T-helper 1 cell treated with Interleukin-12 subunit alpha and Interleukin-12 subunit beta and Interleukin-4 antibody, amounts not matched to agents 30 μg/mL and 1 μg/mL, for 36 hours (primary cell): ENCODE data around the gene CCDC92.

Experiments used
- H3K27ac Mint-ChIP-seq: one replicate; pipeline ENCODE4 v1.8.0; 2021; ENCODE audit warnings: mild to moderate bottlenecking, mixed read lengths
- H3K27me3 Mint-ChIP-seq: one replicate; pipeline ENCODE4 v1.8.0; 2021; ENCODE audit warnings: low read depth, mixed read lengths
- H3K36me3 Mint-ChIP-seq: one replicate; pipeline ENCODE4 v1.8.0; 2021; ENCODE audit warnings: low read depth, mixed read lengths
- H3K4me1 Mint-ChIP-seq: one replicate; pipeline ENCODE4 v1.8.0; 2021; ENCODE audit warnings: low read depth, mixed read lengths
- H3K4me3 Mint-ChIP-seq: one replicate; pipeline ENCODE4 v1.8.0; 2021; ENCODE audit warnings: mild to moderate bottlenecking, moderate library complexity, mixed read lengths
- H3K9me3 Mint-ChIP-seq: one replicate; pipeline ENCODE4 v1.8.0; 2021; ENCODE audit warnings: mixed read lengths

The CCDC92 gene

GRCh38 chr12:123973552-123974341 lies 1.1 kb upstream of the CCDC92 start:
- peaks cover 12% of the 10 kb centered on the region for H3K4me1 Mint-ChIP-seq
- H3K27ac Mint-ChIP-seq: peak overlapping the region; percentile 67
- no peaks in the 10 kb centered on the region for H3K9me3 Mint-ChIP-seq
- H3K4me3 Mint-ChIP-seq: peak overlapping the region; percentile 93
- peaks cover 23% of the 10 kb centered on the region for H3K36me3 Mint-ChIP-seq
- peaks cover 13% of the 10 kb centered on the region for H3K27me3 Mint-ChIP-seq

- Mint-ChIP-seq H3K4me1 (peaks cover 12% of the 10 kb centered on the region), H3K36me3 (peaks cover 26% of the 10 kb centered on the region), H3K4me3 (peak overlapping the region; percentile 90), H3K27ac (peak overlapping the region; percentile 91), H3K27me3 (peaks cover 19% of the 10 kb centered on the region), H3K9me3 (no peaks in the 10 kb centered on the region)
Observed at GRCh38 chr12:123971770-123972456, 718 bp downstream of the CCDC92 start.

- Mint-ChIP-seq H3K9me3 (no peaks in the 10 kb centered on the region), H3K27me3 (peaks cover 19% of the 10 kb centered on the region)
Observed at GRCh38 chr12:123971449-123971769, 1.2 kb downstream of the CCDC92 start.

GRCh38 chr12:123967121-123967586 lies 5.5 kb downstream of the CCDC92 start:
- Mint-ChIP-seq H3K27ac (no peak overlapping the region), H3K4me1 (peaks cover 4% of the 10 kb centered on the region), H3K27me3 (peaks cover 22% of the 10 kb centered on the region), H3K4me3 (no peak overlapping the region), H3K36me3 (peaks cover 9% of the 10 kb centered on the region), H3K9me3 (no peaks in the 10 kb centered on the region)

More at GRCh38 chr12:123971449-123971769, 1.2 kb downstream of the CCDC92 start:
- peaks cover 12% of the 10 kb centered on the region for H3K4me1 Mint-ChIP-seq
- H3K27ac Mint-ChIP-seq: peak overlapping the region; percentile 91
- H3K4me3 Mint-ChIP-seq: peak overlapping the region; percentile 90
- peaks cover 25% of the 10 kb centered on the region for H3K36me3 Mint-ChIP-seq

- Mint-ChIP-seq H3K27ac (no peak overlapping the region), H3K4me1 (peaks cover 2% of the 10 kb centered on the region), H3K36me3 (peaks cover 8% of the 10 kb centered on the region), H3K9me3 (no peaks in the 10 kb centered on the region), H3K4me3 (no peak overlapping the region), H3K27me3 (peaks cover 20% of the 10 kb centered on the region)
Observed at GRCh38 chr12:123966596-123966995, 6.0 kb downstream of the CCDC92 start.

GRCh38 chr12:123965382-123965781 lies 7.2 kb downstream of the CCDC92 start:
- H3K4me1 Mint-ChIP-seq: no peaks in the 10 kb centered on the region

GRCh38 chr12:123963821-123964220 lies 8.8 kb downstream of the CCDC92 start:
- H3K9me3 Mint-ChIP-seq: no peaks in the 10 kb centered on the region
- no peak overlapping the region for H3K27ac Mint-ChIP-seq
- H3K4me3 Mint-ChIP-seq: no peak overlapping the region
- no peaks in the 10 kb centered on the region for H3K4me1 Mint-ChIP-seq
- peaks cover 9% of the 10 kb centered on the region for H3K27me3 Mint-ChIP-seq
- H3K36me3 Mint-ChIP-seq: peaks cover 3% of the 10 kb centered on the region

More at GRCh38 chr12:123965382-123965781, 7.2 kb downstream of the CCDC92 start:
- no peaks in the 10 kb centered on the region for H3K9me3 Mint-ChIP-seq
- H3K36me3 Mint-ChIP-seq: peaks cover 3% of the 10 kb centered on the region
- no peak overlapping the region for H3K27ac Mint-ChIP-seq
- no peak overlapping the region for H3K4me3 Mint-ChIP-seq
- H3K27me3 Mint-ChIP-seq: peaks cover 18% of the 10 kb centered on the region

- H3K27me3 Mint-ChIP-seq: peaks cover 7% of the 10 kb centered on the region
- H3K4me3 Mint-ChIP-seq: no peak overlapping the region
- H3K9me3 Mint-ChIP-seq: no peaks in the 10 kb centered on the region
- H3K27ac Mint-ChIP-seq: no peak overlapping the region
- no peaks in the 10 kb centered on the region for H3K4me1 Mint-ChIP-seq
- H3K36me3 Mint-ChIP-seq: peaks cover 1% of the 10 kb centered on the region
Observed at GRCh38 chr12:123962513-123962912, 10.1 kb downstream of the CCDC92 start.

- Mint-ChIP-seq H3K36me3 (no peaks in the 10 kb centered on the region), H3K4me3 (no peak overlapping the region), H3K4me1 (no peaks in the 10 kb centered on the region), H3K27me3 (peaks cover 4% of the 10 kb centered on the region), H3K27ac (no peak overlapping the region), H3K9me3 (no peaks in the 10 kb centered on the region)
Observed at GRCh38 chr12:123961585-123962345, 10.9 kb downstream of the CCDC92 start.

GRCh38 chr12:123960856-123961255 lies 11.8 kb downstream of the CCDC92 start:
- no peak overlapping the region for H3K27ac Mint-ChIP-seq
- H3K4me1 Mint-ChIP-seq: no peaks in the 10 kb centered on the region
- no peaks in the 10 kb centered on the region for H3K9me3 Mint-ChIP-seq
- peaks cover 4% of the 10 kb centered on the region for H3K27me3 Mint-ChIP-seq
- H3K36me3 Mint-ChIP-seq: no peaks in the 10 kb centered on the region
- H3K4me3 Mint-ChIP-seq: no peak overlapping the region

GRCh38 chr12:123960029-123960735 lies 12.4 kb downstream of the CCDC92 start:
- H3K4me3 Mint-ChIP-seq: no peak overlapping the region
- H3K4me1 Mint-ChIP-seq: no peaks in the 10 kb centered on the region
- H3K36me3 Mint-ChIP-seq: no peaks in the 10 kb centered on the region
- no peak overlapping the region for H3K27ac Mint-ChIP-seq
- peaks cover 4% of the 10 kb centered on the region for H3K27me3 Mint-ChIP-seq
- H3K9me3 Mint-ChIP-seq: no peaks in the 10 kb centered on the region

GRCh38 chr12:123958876-123959275 lies 13.8 kb downstream of the CCDC92 start:
- Mint-ChIP-seq H3K4me3 (no peak overlapping the region), H3K27ac (no peak overlapping the region), H3K4me1 (no peaks in the 10 kb centered on the region), H3K36me3 (no peaks in the 10 kb centered on the region), H3K27me3 (peaks cover 4% of the 10 kb centered on the region), H3K9me3 (no peaks in the 10 kb centered on the region)

GRCh38 chr12:123958462-123958861 lies 14.2 kb downstream of the CCDC92 start:
- no peaks in the 10 kb centered on the region for H3K4me1 Mint-ChIP-seq
- no peaks in the 10 kb centered on the region for H3K36me3 Mint-ChIP-seq
- H3K27me3 Mint-ChIP-seq: peaks cover 4% of the 10 kb centered on the region
- no peak overlapping the region for H3K27ac Mint-ChIP-seq
- no peaks in the 10 kb centered on the region for H3K9me3 Mint-ChIP-seq
- H3K4me3 Mint-ChIP-seq: no peak overlapping the region

- Mint-ChIP-seq H3K27ac (no peak overlapping the region), H3K4me1 (no peaks in the 10 kb centered on the region), H3K4me3 (no peak overlapping the region), H3K27me3 (no peaks in the 10 kb centered on the region), H3K9me3 (no peaks in the 10 kb centered on the region), H3K36me3 (no peaks in the 10 kb centered on the region)
Observed at GRCh38 chr12:123957196-123957595, 15.4 kb downstream of the CCDC92 start.
